DMS 273 treated with DMSO at 0.1 percent for 48 hours (cell line): ENCODE results near the gene METTL8.
"Not testable (repeated sequence)": the region's sequence is repeated elsewhere in the genome, so short reads cannot be mapped to it uniquely, and the experiment has no call there.

Experiments
- DNase-seq: peaks from one replicate; lab custom pipeline; 2025; lab: John Stamatoyannopoulos, UW

Gene METTL8

DNA sequence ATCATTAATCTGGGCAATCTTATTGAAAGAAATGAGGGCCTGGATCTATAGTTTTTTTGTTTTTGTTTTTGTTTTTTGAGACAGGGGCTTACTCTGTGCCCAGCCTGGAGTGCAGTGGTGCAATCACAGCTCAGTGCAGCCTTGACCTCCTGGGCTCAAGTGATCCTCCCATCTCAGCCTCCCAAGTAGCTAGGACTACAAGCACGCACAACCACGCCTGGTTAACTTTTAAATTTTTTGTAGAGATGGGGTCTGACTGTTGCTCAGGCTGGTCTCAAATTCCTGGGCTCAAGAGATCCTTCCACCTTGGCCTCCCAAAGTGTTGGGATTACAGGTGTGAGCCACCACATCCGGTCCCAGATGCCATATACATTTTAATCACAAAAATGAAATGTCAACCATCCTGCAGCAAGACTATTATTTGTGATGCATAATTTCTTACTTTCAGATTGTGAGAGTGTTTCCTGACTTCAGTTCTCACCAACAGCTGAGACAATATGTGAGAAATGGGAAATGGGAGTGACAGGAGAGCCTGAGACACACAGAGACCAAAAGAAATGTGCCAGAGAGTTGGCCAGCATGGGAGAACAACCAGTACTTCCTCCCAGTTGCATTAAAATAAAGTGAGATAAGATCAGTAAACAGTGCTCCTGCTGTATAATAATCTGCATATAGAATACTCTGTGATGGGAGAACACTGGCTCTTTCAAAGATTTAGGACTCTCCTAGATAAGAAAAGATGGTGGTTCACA is 87.6 kb downstream of the METTL8 start:
- DNase-seq, result no peak

- no peak for DNase-seq
Observed at GRCh38 chr2:171344182-171344581, 89.6 kb downstream of the METTL8 start.

GRCh38 chr2:171342067-171342413 is 91.8 kb downstream of the METTL8 start:
- DNase-seq, result no peak

- no peak for DNase-seq
Observed at GRCh38 chr2:171341394-171342066, 92.3 kb downstream of the METTL8 start.

- DNase-seq, result no peak
Observed at GRCh38 chr2:171334946-171335345, 98.8 kb downstream of the METTL8 start.

GRCh38 chr2:171334171-171334570 is 99.6 kb downstream of the METTL8 start:
- no peak for DNase-seq

DNA sequence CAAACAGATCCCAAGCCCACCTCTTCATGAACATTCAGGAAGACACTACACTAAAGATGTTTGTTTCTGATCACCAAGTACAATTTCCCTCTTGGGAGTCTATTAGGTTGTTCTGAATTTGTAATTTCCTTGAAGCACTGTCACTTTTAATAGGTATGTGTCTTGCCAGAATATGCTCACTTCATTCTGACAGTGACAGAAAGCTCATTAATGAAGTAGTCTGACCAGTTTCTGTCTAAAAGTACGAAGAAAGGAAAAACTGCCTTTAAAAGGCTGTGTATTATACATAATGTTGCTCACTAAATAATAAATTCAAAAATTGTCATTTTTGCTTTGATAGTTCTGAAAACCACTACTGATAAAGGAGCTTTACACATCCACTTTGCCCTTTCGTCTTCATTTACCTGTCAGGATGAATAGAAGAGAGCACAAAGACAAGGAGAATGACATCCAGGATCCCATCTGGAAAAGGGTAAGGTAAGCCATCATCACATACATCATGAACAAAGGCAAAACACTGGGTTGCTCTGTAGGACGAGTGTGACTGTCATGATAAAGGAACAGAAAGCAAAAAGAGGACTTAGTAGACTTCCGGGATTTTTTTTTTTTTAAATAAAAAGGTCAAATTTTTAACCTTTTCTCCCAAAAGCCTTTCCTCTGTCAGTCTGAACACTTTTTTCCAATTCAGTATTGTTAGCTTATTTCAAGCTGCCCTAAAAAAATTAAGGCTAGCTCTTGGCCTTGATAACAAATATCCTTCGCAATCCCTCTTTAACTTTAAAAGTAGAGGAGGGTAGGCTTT is 103.4 kb downstream of the METTL8 start:
- DNase-seq, result no peak

DNA sequence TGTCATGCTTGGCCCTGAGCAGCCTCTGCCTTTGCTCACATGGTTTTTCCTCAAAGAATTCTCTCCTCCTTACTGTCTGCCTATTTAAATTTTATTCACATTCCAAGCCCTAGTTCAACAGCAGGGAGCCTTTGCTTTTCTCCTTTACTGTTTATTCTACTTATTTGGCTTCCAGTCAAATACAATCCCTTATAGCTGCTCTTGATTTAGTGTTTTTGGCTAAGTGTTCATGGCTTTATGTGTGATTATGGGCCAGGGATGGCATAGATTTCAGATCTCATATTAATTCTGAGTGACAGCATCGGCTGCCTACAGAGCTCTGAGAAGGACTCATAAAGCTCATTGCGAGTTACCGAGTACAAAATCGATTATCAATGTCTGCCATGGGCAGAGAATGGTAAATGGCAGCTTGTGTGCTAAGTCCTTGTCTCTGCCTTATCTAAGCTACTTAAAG is 106.7 kb downstream of the METTL8 start:
- DNase-seq, result no peak

DNA sequence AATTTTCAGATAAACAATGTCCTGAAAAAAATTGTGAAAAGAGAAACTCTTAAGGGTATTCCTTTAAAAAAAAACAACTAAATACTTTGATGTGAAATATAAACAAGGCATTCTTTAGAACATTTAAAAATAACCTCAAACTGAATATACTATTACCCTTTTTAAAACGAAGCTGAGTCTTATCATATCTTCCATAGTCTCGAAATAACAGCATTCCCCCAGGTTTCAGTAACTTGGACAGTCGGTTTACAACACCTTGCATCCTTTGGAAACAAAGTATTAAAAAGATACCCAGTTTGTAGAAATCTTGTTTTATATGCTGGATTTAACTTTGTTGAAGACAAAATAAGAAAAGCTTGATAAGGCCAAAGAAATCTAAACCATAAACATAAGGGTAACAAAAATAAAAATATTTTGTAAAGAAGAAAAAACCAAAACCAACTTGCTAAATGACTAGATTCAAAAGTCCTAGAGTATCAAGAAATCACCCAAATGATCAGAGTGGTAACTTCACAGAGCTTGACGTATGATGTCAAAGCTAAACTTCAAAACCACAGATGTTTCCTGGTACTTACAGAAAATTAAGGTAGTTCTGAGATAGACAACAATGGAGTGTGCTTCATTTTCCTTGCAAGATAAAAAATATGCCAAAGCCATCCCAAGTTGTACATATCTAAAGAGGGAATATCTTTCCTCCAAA is 107.8 kb downstream of the METTL8 start:
- no peak for DNase-seq

DNA sequence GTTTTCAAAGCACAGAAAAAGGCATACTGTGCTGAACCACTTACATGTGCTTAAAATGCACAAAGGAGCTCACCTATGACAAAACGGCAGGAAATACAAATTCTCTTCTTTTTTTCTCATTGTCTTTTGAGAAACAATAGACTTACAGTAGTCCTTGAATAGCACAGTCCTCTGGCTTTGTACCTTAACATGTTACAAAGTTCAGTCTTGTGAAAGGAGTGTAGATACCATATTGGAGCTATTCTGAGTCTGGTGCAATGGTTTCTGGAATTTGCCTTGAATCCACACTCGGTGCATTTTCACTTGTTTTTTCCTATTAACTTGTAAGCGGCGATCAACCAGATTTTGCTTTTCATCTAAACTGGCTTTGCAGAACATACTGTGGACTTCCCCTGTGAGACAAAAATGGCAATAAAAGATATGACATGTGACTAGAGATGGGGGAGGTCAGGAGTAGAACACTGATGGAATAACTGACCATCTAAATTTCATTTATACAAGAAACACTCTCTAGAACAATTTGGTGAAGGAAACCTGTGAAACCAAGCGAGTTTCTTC is 109.7 kb downstream of the METTL8 start:
- DNase-seq, result no peak

GRCh38 chr2:171322928-171323327 is 110.9 kb downstream of the METTL8 start:
- DNase-seq, result no peak

DNA sequence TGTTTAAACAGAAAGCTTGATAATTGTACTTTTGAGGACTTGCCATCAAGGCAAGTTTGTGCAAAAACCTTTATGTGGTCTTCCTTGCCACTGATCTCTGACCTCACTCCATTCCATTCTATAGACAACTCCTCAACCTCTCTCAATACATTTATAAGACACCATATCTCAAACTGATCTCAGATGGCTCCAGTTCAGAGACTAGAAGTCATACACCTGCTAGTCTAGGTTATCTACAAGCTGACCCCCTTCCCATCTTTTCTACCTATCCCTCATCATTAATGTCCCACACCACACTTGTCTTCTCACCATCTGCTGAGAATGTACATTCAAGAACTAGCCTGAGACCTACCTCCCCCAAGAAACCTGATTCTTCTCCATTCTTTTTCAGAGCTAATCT is 113.1 kb downstream of the METTL8 start:
- DNase-seq, result no peak

DNA sequence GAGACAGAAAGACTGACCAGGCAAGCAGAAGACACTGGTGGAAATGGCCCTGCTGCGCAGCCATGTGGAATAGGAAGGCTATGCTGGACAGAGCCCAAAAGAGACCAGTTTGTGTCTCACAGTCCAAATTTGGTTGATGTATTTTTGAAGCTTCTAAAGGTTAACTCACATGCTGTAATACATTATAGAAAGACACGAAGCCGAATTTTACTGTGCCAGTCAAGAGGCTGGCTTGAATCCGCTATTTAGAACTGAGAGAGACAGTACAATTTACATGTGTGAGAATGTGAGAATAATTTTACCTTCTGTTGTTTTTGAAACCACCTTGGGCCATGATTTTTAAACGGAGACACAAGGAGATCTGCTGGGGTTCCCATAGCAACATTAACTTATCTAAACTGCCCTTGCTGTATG is 113.6 kb downstream of the METTL8 start:
- no peak for DNase-seq

DNA sequence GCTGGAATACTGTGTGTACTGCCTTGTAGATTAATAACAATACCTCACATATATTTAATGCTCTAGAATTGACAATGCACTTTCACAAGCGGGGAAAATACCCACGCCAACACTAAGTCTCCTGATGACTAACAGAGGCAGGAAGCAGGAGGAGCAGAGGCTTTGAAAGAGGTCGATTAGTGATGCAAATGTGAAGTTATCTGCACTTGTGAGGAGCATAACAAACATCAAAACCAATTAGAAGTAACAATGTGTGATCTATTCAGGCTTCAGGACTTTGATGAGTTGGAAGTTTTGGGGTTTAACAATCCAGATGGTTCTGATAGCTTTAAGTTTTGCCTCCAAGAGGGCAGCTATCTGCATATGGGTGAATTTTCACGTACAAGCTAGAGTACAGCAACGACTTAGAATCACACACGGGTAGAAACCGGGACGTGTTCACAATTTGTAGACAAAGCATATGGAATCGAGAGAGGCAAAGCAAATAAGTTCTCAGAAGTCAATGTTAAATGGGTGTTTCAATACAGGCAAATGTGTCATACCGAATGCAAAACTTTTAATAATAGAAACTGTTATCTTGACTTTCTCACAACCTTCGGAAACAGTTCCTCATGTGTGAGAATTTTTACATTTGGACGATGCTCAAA is 114.5 kb downstream of the METTL8 start:
- no peak for DNase-seq

- no peak for DNase-seq
Observed at GRCh38 chr2:171318463-171318934, 115.3 kb downstream of the METTL8 start.

DNA sequence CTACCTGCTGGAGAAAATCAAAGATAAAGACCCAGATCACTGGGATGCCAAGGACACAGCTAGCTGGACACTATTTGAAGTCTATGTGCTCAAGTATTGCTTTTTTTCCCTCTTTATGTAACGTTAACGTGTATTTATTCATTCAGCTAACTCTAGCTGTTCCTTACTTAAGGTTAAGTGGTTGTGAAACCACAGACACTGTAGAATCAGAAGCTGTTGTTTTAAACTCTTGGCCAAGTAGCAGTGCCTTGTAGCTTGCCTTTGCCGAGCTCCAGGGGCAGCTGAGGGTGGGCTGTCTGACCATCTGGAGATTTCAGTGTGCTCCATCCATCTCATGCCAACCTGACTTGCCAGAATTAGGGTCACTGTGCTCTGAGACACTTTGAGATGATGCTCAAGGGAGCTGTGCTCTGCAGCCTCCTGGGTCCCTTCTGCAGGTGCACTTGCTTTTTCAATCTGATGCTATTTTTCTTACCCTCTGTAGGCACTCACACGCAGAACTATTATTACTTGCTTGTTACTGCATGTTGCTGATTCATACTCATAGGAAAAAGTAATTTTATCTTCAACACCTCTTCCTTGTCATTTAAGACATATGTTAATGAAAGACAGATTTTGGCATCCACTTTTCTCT is 116.2 kb downstream of the METTL8 start:
- DNase-seq, result no peak

GRCh38 chr2:171316755-171317337 is 116.9 kb downstream of the METTL8 start:
- DNase-seq, result no peak

- no peak for DNase-seq
Observed at GRCh38 chr2:171316220-171316619, 117.6 kb downstream of the METTL8 start.

- DNase-seq, result no peak
Observed at GRCh38 chr2:171315781-171316180, 118.0 kb downstream of the METTL8 start.

DNA sequence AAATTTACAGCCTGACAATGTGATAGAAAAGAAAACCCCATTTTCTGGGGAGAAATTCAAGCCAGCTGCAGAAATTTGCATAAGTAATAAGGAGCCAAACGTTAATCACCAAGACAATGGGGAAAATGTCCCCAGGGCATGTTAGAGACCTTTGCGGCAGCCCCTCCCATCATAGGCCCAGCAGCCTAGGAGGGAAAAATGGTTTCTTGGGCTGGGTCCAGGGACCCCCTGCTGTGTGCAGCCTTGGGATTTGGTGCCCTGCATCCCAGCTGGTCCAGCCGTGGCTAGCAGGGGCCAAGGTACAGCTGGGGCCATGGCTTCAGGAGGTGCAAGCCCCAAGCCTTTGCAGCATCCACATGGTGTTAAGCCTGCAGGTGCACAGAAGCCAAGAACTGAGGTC is 121.6 kb downstream of the METTL8 start:
- DNase-seq, result not testable (repeated sequence)
